ENCODE measurements around the gene ARHGAP22. TPM values are rescaled to one million over a fixed set of nuclear protein-coding genes. Genes with fewer than 3 reads are reported as not detected.

The ARHGAP22 gene
- total and polyA plus RNA-seq, 2 experiments from 2014 or later = 4.8 to 10.7 TPM

GRCh38 chr10:48461623-48462481 is 143.0 kb downstream of the ARHGAP22 start:
- Mint-ChIP-seq H3K9me3 (no peaks in the 10 kb centered on the region; the same call in 2 of the 3 replicates), H3K4me1 (peaks cover 19% of the 10 kb centered on the region), H3K27ac (no peak overlapping the region), H3K4me3 (no peak overlapping the region), H3K36me3 (ENCODE audit: low read depth) (peaks cover 3% of the 10 kb centered on the region; the same call in 1 of the 3 replicates), H3K27me3 (ENCODE audit: insufficient read depth, low read depth, poor library complexity) (peaks cover 6% of the 10 kb centered on the region)
- Histone ChIP-seq H2AFZ (no peak overlapping the region), H3F3A (replicated peaks; ENCODE audit: low read depth) (no peaks in the 10 kb centered on the region), H3K27ac (ENCODE audit: low read depth) (no peak overlapping the region), H3K9me2 (ENCODE audit: insufficient read depth) (no peaks in the 10 kb centered on the region), H3K36me3 (ENCODE audit: insufficient read depth) (no peaks in the 10 kb centered on the region), H3K4me1 (ENCODE audit: insufficient read depth) (no peaks in the 10 kb centered on the region), H3K79me2 (replicated peaks; ENCODE audit: insufficient read depth) (no peaks in the 10 kb centered on the region), H3K27me3 (ENCODE audit: insufficient read depth) (peaks cover 7% of the 10 kb centered on the region), H3K4me3 (no peak overlapping the region), H4K20me1 (replicated peaks; ENCODE audit: insufficient read depth) (no peaks in the 10 kb centered on the region), H3K4me2 (no peak overlapping the region)
- ATAC-seq (no peak), DNase-seq (ENCODE audit: low spot score) (no peak)
- TF ChIP-seq, protein P1, sequence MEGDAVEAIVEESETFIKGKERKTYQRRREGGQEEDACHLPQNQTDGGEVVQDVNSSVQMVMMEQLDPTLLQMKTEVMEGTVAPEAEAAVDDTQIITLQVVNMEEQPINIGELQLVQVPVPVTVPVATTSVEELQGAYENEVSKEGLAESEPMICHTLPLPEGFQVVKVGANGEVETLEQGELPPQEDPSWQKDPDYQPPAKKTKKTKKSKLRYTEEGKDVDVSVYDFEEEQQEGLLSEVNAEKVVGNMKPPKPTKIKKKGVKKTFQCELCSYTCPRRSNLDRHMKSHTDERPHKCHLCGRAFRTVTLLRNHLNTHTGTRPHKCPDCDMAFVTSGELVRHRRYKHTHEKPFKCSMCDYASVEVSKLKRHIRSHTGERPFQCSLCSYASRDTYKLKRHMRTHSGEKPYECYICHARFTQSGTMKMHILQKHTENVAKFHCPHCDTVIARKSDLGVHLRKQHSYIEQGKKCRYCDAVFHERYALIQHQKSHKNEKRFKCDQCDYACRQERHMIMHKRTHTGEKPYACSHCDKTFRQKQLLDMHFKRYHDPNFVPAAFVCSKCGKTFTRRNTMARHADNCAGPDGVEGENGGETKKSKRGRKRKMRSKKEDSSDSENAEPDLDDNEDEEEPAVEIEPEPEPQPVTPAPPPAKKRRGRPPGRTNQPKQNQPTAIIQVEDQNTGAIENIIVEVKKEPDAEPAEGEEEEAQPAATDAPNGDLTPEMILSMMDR (conservative IDR thresholded peaks at IDR 0.05; ENCODE audit: low read depth in 2 of 2) = no peak
- TF ChIP-seq, protein P2, sequence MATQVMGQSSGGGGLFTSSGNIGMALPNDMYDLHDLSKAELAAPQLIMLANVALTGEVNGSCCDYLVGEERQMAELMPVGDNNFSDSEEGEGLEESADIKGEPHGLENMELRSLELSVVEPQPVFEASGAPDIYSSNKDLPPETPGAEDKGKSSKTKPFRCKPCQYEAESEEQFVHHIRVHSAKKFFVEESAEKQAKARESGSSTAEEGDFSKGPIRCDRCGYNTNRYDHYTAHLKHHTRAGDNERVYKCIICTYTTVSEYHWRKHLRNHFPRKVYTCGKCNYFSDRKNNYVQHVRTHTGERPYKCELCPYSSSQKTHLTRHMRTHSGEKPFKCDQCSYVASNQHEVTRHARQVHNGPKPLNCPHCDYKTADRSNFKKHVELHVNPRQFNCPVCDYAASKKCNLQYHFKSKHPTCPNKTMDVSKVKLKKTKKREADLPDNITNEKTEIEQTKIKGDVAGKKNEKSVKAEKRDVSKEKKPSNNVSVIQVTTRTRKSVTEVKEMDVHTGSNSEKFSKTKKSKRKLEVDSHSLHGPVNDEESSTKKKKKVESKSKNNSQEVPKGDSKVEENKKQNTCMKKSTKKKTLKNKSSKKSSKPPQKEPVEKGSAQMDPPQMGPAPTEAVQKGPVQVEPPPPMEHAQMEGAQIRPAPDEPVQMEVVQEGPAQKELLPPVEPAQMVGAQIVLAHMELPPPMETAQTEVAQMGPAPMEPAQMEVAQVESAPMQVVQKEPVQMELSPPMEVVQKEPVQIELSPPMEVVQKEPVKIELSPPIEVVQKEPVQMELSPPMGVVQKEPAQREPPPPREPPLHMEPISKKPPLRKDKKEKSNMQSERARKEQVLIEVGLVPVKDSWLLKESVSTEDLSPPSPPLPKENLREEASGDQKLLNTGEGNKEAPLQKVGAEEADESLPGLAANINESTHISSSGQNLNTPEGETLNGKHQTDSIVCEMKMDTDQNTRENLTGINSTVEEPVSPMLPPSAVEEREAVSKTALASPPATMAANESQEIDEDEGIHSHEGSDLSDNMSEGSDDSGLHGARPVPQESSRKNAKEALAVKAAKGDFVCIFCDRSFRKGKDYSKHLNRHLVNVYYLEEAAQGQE (IDR thresholded peaks at IDR 0.05; ENCODE audit: unreplicated experiment) = no peak
- no peak for TF ChIP-seq EZH2 (IDR thresholded peaks at IDR 0.05; ENCODE audit: low read depth, unreplicated experiment)

DNA sequence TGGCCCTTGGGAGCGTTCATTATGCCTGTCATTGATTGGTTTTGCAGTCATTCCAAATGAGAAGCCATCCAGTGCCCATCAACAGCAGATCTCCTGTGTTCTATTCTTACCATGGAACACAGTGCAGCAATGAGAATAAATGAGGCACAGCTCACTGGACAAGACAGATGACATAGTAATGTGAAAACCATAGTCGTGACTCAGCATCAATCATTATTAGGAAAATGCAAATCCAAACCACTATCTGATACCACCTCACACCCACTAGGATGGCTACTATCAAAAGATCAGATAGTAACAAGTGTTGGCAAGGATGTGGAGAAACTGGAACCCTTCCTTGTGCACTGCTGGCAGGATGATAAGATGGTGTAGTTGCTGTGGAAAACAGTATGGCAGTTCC is 144.7 kb downstream of the ARHGAP22 start:
- no peak overlapping the region for H3K4me3 ChIP-seq
- H2AFZ ChIP-seq = no peak overlapping the region
- no peaks in the 10 kb centered on the region for H3K27me3 ChIP-seq (ENCODE audit: insufficient read depth)
- Mint-ChIP-seq H3K4me1 (peaks cover 23% of the 10 kb centered on the region; the same call in 2 of the 3 replicates), H3K27ac (no peak overlapping the region), H3K4me3 (no peak overlapping the region), H3K9me3 (no peaks in the 10 kb centered on the region; the same call in 2 of the 3 replicates), H3K27me3 (ENCODE audit: insufficient read depth, low read depth, poor library complexity) (peaks cover 3% of the 10 kb centered on the region), H3K36me3 (ENCODE audit: low read depth) (peaks cover 3% of the 10 kb centered on the region; the same call in 1 of the 3 replicates)
- no peak overlapping the region for H3K4me2 ChIP-seq
- no peaks in the 10 kb centered on the region for H3K79me2 ChIP-seq (replicated peaks; ENCODE audit: insufficient read depth)
- no peak for TF ChIP-seq ETS1 (IDR thresholded peaks at IDR 0.05)
- TF ChIP-seq CREB1 (CRISPR knock-in tag; IDR thresholded peaks at IDR 0.05; ENCODE audit: low read depth) = no peak
- TF ChIP-seq EZH2phosphoT487 (IDR thresholded peaks at IDR 0.05; ENCODE audit: unreplicated experiment) = no peak
- H3K36me3 ChIP-seq (ENCODE audit: insufficient read depth) = no peaks in the 10 kb centered on the region
- H4K20me1 ChIP-seq (replicated peaks; ENCODE audit: insufficient read depth) = no peaks in the 10 kb centered on the region
- H3F3A ChIP-seq (replicated peaks; ENCODE audit: low read depth) = no peaks in the 10 kb centered on the region
- H3K9me2 ChIP-seq (ENCODE audit: insufficient read depth) = no peaks in the 10 kb centered on the region
- no peaks in the 10 kb centered on the region for H3K4me1 ChIP-seq (ENCODE audit: insufficient read depth)
- ATAC-seq = no peak
- no peak for DNase-seq (ENCODE audit: low spot score)
- no peak overlapping the region for H3K27ac ChIP-seq (ENCODE audit: low read depth)

Data from GM23338 (cell line).